Transverse colon (tissue), 3 donors: ENCODE data around the gene METRNL.

Experiments
- CTCF ChIP-seq, 5 experiments: fragments of 200-600 bp in 3 of 5; fragments of 450-650 bp in 2 of 5; sonication (generic) in 3 of 5; IDR thresholded peaks; 1 replicate in 2 of 5; 2 replicates in 3 of 5; pipeline ENCODE4 v1.5.1; 2016 to 2017; ENCODE audit warnings: antibody characterized with exemption in 5 of 5, inconsistent platforms in 3 of 5, mild to moderate bottlenecking in 2 of 5, moderate library complexity in 1 of 5
- POLR2A ChIP-seq: fragments of 450-650 bp; IDR thresholded peaks from one replicate; pipeline ENCODE4 v1.6.1; 2016; ENCODE audit warnings: antibody characterized with exemption, mild to moderate bottlenecking, moderate library complexity

DNA sequence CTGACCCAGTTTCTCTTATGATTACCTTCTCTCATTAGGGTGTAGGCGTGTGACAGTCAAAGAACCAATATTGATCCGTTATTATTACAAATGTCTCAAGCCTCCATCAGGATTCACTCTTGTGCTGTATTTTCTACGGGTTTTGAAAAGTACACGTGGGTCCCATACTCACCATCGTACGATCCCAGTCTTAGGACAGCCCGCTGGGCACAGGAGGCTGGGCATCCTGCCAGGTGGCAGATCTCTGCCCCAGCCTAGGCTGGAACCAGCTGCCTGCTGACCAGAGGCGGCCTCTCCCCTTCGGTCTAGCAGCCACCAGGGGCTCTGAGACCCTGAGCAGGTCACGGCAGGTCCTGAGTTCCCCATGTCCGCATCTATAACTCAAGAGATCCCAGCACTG, 2.0 kb upstream of the METRNL start:
- no peak for TF ChIP-seq POLR2A
- TF ChIP-seq CTCF (IDR thresholded peaks at IDR 0.05) = no peak
